GM12891 (cell line): ENCODE measurements around the gene SH3TC1.

Experiments
- PAX5 ChIP-seq: IDR thresholded peaks from 2 replicates; pipeline ENCODE4 v1.6.1; 2011; ENCODE audit warnings: low read length, moderate library complexity, mild to moderate bottlenecking; ENCODE audit not compliant: insufficient read depth, severe bottlenecking
- POLR2A ChIP-seq: IDR thresholded peaks from 2 replicates; pipeline ENCODE4 v1.6.1; 2011; ENCODE audit warnings: low read depth, low read length, control low read depth
- POLR2AphosphoS5 ChIP-seq: IDR thresholded peaks from 2 replicates; pipeline ENCODE4 v1.6.1; 2011; ENCODE audit warnings: low read depth, low read length, control low read depth
- POU2F2 ChIP-seq: IDR thresholded peaks from 2 replicates; pipeline ENCODE4 v1.6.1; 2011; ENCODE audit warnings: low read depth, mild to moderate bottlenecking, control low read depth, low read length, moderate library complexity
- SPI1 ChIP-seq: IDR thresholded peaks from 2 replicates; pipeline ENCODE4 v1.6.1; 2011; ENCODE audit warnings: low read depth, low read length, control low read depth
- TAF1 ChIP-seq: IDR thresholded peaks from 2 replicates; pipeline ENCODE4 v1.6.1; 2011; ENCODE audit warnings: low read depth, low read length, control low read depth

- TF ChIP-seq POLR2A (no peak), TAF1 (no peak), POLR2AphosphoS5 (no peak), SPI1 (no peak), PAX5 (no peak), POU2F2 (no peak)
Measured at GRCh38 chr4:8168832-8169598, 30.1 kb upstream of the SH3TC1 start.
